GM12878 (cell line): ENCODE results near the gene CYP2S1.
"Not testable (repeated sequence)": the region's sequence is repeated elsewhere in the genome, so short reads cannot be mapped to it uniquely, and the experiment has no call there.

ENCODE experiments used
- FOXM1 ChIP-seq: IDR thresholded peaks from 2 replicates; pipeline ENCODE4 v1.6.1; 2012; ENCODE audit warnings: low read depth, mild to moderate bottlenecking, inconsistent platforms, low read length, moderate library complexity
- MTA2 ChIP-seq: fragments of 450-650 bp; IDR thresholded peaks from 2 replicates; pipeline ENCODE4 v1.6.1; 2016; ENCODE audit warnings: low read depth, mild to moderate bottlenecking, moderate library complexity
- MYC ChIP-seq: IDR thresholded peaks from 2 replicates; pipeline ENCODE4 v1.6.1; 2011; ENCODE audit warnings: mild to moderate bottlenecking, low read length, moderate library complexity, inconsistent platforms; ENCODE audit not compliant: insufficient read depth, insufficient replicate concordance, insufficient read length, severe bottlenecking
- NFIC ChIP-seq: IDR thresholded peaks from 2 replicates; pipeline ENCODE4 v1.6.1; 2012; ENCODE audit warnings: low read depth, mild to moderate bottlenecking, inconsistent platforms, low read length, moderate library complexity
- NFYB ChIP-seq: IDR thresholded peaks from 2 replicates; pipeline ENCODE4 v1.6.1; 2011; ENCODE audit warnings: low read depth, mild to moderate bottlenecking, low read length, improper control_type of control experiment, moderate library complexity; ENCODE audit not compliant: insufficient read depth
- RFX5 ChIP-seq: IDR thresholded peaks from 2 replicates; pipeline ENCODE4 v1.6.1; 2011; ENCODE audit warnings: low read depth, low read length, improper control_type of control experiment
- TF ChIP-seq, protein P1 (sequence below): IDR thresholded peaks from 2 replicates; pipeline ENCODE4 v1.6.1; 2011; ENCODE audit warnings: borderline replicate concordance, low read depth, mild to moderate bottlenecking, moderate library complexity, mixed read lengths, low read length; ENCODE audit not compliant: insufficient read depth; ENCODE audit errors: extremely low read length
- TF ChIP-seq, protein P2 (sequence below), 3 experiments: IDR thresholded peaks in 2 of 3; conservative IDR thresholded peaks in 1 of 3; 2 replicates each; pipeline ENCODE4 v1.5.1; 2011; ENCODE audit warnings: low read depth in 3 of 3, low read length in 3 of 3, mild to moderate bottlenecking in 3 of 3, control low read depth in 2 of 3, moderate library complexity in 2 of 3, inconsistent platforms in 1 of 3, mixed read lengths in 1 of 3; ENCODE audit not compliant: control insufficient read depth in 2 of 3, insufficient read depth in 1 of 3; ENCODE audit errors: extremely low read depth in 1 of 3

DNA sequence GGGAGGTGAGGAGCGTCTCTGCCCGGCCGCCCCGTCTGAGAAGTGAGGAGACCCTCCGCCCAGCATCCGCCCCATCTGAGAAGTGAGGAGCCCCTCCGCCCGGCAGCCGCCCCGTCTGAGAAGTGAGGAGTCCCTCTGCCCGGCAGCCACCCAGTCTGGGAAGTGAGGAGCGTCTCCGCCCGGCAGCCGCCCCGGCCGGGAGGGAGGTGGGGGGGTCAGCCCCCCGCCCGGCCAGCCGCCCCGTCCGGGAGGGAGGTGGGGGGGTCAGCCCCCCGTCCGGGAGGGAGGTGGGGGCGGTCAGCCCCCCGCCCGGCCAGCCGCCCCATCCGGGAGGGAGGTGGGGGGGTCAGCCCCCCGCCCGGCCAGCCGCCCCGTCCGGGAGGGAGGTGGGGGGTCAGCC, 12.8 kb upstream of the CYP2S1 start:
- TF ChIP-seq MYC, NFYB, MTA2, NFIC, RFX5, FOXM1: not testable (repeated sequence)
- TF ChIP-seq, protein P1, sequence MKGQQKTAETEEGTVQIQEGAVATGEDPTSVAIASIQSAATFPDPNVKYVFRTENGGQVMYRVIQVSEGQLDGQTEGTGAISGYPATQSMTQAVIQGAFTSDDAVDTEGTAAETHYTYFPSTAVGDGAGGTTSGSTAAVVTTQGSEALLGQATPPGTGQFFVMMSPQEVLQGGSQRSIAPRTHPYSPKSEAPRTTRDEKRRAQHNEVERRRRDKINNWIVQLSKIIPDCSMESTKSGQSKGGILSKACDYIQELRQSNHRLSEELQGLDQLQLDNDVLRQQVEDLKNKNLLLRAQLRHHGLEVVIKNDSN: not testable (repeated sequence)
- TF ChIP-seq, protein P2, sequence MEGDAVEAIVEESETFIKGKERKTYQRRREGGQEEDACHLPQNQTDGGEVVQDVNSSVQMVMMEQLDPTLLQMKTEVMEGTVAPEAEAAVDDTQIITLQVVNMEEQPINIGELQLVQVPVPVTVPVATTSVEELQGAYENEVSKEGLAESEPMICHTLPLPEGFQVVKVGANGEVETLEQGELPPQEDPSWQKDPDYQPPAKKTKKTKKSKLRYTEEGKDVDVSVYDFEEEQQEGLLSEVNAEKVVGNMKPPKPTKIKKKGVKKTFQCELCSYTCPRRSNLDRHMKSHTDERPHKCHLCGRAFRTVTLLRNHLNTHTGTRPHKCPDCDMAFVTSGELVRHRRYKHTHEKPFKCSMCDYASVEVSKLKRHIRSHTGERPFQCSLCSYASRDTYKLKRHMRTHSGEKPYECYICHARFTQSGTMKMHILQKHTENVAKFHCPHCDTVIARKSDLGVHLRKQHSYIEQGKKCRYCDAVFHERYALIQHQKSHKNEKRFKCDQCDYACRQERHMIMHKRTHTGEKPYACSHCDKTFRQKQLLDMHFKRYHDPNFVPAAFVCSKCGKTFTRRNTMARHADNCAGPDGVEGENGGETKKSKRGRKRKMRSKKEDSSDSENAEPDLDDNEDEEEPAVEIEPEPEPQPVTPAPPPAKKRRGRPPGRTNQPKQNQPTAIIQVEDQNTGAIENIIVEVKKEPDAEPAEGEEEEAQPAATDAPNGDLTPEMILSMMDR (IDR thresholded peaks at IDR 0.05 in 2 of 3, conservative IDR thresholded peaks at IDR 0.05 in 1 of 3; ENCODE audit: control insufficient read depth in 2 of 3, extremely low read depth in 1 of 3, insufficient read depth in 1 of 3, low read depth in 3 of 3, low read length in 3 of 3): not testable (repeated sequence)
